ENCODE measurements around the gene CFI. TPM values are rescaled to one million over a fixed set of nuclear protein-coding genes. Genes with fewer than 3 reads are reported as not detected.
"Not testable (repeated sequence)": the region's sequence is repeated elsewhere in the genome, so short reads cannot be mapped to it uniquely, and the experiment has no call there.

The CFI gene
- total and polyA plus RNA-seq, 8 donors = 13.0 to 84.9 (median 30.7) TPM

DNA sequence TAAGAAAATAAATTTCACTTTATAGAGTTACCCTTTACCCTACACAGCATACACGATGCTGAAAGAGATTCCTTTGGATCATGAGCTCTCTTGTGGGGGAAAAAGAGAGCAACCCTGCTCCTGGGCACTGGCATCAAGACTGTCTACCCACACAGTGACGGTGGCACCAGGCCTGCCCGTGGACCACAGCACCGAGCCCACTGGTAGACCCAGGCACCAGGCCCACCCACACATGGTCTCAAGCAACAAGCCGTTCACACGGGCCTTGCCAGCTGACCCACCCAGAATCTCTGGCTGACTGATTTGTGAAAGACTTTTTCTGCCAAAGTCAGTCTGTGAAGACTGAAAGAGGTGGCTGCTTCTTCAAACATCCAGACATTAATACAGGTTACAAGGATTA lies 6.7 kb downstream of the CFI start:
- Histone ChIP-seq H3K4me3 (no peak overlapping the region), H3K4me1 (peaks cover 0 to 2% (median 0%) of the 10 kb centered on the region in 3 donors), H3K36me3 (no peaks in the 10 kb centered on the region), H3K27ac (no peak overlapping the region), H3K27me3 (no peaks in the 10 kb centered on the region), H3K9me3 (no peaks in the 10 kb centered on the region)
- FAIRE-seq = no peak
- 94 to 97% methylated on average over 6 of the region's 6 CpGs for WGBS, 2 donors
- TF ChIP-seq, protein P1, sequence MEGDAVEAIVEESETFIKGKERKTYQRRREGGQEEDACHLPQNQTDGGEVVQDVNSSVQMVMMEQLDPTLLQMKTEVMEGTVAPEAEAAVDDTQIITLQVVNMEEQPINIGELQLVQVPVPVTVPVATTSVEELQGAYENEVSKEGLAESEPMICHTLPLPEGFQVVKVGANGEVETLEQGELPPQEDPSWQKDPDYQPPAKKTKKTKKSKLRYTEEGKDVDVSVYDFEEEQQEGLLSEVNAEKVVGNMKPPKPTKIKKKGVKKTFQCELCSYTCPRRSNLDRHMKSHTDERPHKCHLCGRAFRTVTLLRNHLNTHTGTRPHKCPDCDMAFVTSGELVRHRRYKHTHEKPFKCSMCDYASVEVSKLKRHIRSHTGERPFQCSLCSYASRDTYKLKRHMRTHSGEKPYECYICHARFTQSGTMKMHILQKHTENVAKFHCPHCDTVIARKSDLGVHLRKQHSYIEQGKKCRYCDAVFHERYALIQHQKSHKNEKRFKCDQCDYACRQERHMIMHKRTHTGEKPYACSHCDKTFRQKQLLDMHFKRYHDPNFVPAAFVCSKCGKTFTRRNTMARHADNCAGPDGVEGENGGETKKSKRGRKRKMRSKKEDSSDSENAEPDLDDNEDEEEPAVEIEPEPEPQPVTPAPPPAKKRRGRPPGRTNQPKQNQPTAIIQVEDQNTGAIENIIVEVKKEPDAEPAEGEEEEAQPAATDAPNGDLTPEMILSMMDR (IDR thresholded peaks at IDR 0.05) = no peak
- intact Hi-C loops (cut with DNase I) = no loop called here
- no peak for DNase-seq
- no peak for ATAC-seq

DNA sequence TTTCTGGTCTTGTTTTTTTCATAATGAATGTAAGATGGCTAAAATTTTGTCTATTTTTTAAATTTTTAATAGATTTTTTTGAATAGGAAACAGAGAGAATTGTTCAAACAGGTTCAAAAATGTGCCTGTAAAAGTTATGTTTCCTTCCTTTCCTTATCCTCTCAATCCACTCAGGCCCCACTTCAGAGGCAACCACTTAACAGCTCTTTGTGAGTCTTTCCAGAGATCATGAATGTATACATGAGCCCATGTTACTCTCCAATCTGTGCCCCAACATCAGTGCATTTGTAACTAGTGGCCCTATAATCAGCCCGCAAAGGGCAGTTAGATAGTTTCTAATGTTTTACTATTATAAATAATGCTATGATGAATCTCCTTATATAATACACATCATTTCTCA lies 14.0 kb downstream of the CFI start:
- 91 to 94% methylated on average over 1 of the region's 1 CpG for WGBS, 2 donors
- intact Hi-C loops (cut with DNase I) = no loop called here
- H3K27me3 ChIP-seq = no peaks in the 10 kb centered on the region
- no peak for FAIRE-seq
- DNase-seq = no peak
- no peaks in the 10 kb centered on the region for H3K4me1 ChIP-seq
- no peaks in the 10 kb centered on the region for H3K9me3 ChIP-seq
- H3K27ac ChIP-seq = no peak overlapping the region
- no peaks in the 10 kb centered on the region for H3K36me3 ChIP-seq
- no peak overlapping the region for H3K4me3 ChIP-seq
- TF ChIP-seq, protein P1 (IDR thresholded peaks at IDR 0.05) = no peak
- no peak for ATAC-seq

DNA sequence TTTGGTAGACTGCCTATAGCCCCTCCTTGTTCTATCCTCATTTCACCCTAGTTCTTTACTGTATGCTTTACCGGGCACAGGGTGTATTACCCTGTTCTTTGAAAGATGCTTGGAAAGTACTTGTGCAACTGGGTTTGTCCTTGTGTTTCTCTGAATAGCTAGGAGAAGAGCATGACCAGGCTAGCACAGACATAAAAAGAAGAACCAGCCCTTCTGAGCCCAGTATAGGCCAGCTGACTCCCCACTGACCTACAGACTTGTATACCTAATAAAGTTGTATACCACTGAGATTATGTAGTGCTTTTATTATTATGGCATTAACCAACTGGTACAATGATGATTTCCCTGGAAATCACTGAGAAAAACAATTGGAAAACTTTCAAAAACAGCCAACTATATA lies 15.0 kb downstream of the CFI start:
- Histone ChIP-seq H3K9me3 (no peaks in the 10 kb centered on the region), H3K4me1 (no peaks in the 10 kb centered on the region), H3K4me3 (no peak overlapping the region), H3K27ac (no peak overlapping the region), H3K27me3 (no peaks in the 10 kb centered on the region), H3K36me3 (no peaks in the 10 kb centered on the region)
- DNase-seq (no peak), ATAC-seq (no peak), FAIRE-seq (no peak)
- TF ChIP-seq, protein P1 (IDR thresholded peaks at IDR 0.05) = no peak
- intact Hi-C loops (cut with DNase I) = no loop called here
- 97 to 98% methylated on average over 1 of the region's 1 CpG for WGBS, 2 donors

DNA sequence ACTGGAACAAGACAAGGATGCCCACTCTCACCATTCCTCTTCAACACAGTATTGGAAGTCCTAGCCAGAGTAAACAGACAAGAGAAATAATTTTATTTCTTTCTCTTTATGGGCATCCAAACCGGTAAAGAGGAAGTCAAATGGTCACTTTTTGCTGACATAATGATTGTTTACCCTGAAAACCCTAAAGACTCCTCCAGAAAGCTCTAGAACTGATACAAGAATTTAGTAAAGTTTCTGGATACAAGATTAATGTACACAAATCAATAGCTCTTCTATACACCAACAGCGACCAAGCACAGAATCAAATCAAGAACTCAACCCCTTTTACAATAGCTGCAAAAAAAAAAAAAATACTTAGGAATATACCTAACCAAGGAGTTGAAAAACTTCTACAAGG lies 19.7 kb downstream of the CFI start:
- FAIRE-seq; H3K27ac ChIP-seq; H3K4me1 ChIP-seq; H3K9me3 ChIP-seq; H3K27me3 ChIP-seq; H3K4me3 ChIP-seq; DNase-seq; ATAC-seq; H3K36me3 ChIP-seq; intact Hi-C loops (cut with DNase I): not testable (repeated sequence)
- WGBS, 2 donors = 88 to 94% methylated on average over 2 of the region's 2 CpGs

DNA sequence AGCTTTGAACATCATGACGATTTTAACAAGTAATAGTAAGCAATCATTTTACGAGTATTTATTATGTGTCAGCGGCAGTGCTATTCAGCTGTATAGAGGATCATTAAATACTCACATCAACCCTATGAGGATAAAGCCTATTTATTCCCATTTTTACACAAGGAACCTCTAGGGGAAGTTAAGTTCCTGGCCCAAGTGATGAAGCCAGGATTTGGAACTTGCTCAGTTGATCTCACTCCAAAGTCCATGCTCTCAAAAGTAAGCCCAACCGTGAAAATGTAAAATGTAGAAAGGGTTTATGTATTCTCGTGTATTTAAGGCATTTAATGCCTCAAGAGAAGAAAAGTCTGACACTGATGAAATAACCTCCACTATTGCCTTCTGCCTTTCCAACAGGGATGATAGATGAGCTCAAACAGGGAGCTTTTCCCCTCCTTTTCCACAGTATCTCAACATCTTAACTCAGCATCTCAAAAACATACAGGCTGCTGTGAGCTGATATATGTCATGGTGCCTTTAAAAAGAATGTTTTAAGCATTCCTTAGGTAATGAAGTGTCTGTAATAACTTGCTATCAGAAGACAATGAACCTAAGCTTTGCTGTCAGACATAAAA lies 36.9 kb downstream of the CFI start:
- H3K4me3 ChIP-seq = no peak overlapping the region
- intact Hi-C loops (cut with DNase I) = no loop called here

More for the DNA sequence above, 36.9 kb downstream of the CFI start:
- H3K4me1 ChIP-seq = peaks cover 11 to 24% (median 11%) of the 10 kb centered on the region in 3 donors
- H3K27me3 ChIP-seq = no peaks in the 10 kb centered on the region
- FAIRE-seq = no peak
- DNase-seq = no peak
- peak overlapping the region in 1 of 4 donors; percentile 33 for H3K27ac ChIP-seq
- peak; percentile 31 to 48 (median 40) for ATAC-seq
- WGBS, 2 donors = 41 to 47% methylated on average over 5 of the region's 5 CpGs
- H3K36me3 ChIP-seq = no peaks in the 10 kb centered on the region
- TF ChIP-seq, protein P1 (IDR thresholded peaks at IDR 0.05) = no peak
- no peaks in the 10 kb centered on the region for H3K9me3 ChIP-seq

All from pancreas (tissue), 10 donors.